Parathyroid adenoma (tissue), 2 donors: ENCODE results near the gene TMEM125.

Experiments
- H2AFZ ChIP-seq: fragments of 300-600 bp; sonication (generic); one replicate; pipeline ENCODE4 v1.7.0; 2017; ENCODE audit warnings: antibody characterized with exemption, mild to moderate bottlenecking
- H3K27ac ChIP-seq: fragments of 300-600 bp; sonication (generic); one replicate; pipeline ENCODE4 v1.7.0; 2017
- H3K27me3 ChIP-seq: fragments of 300-600 bp; sonication (generic); one replicate; pipeline ENCODE4 v1.7.0; 2017; ENCODE audit warnings: low read length; ENCODE audit not compliant: control insufficient read depth, insufficient read depth
- H3K36me3 ChIP-seq: fragments of 300-600 bp; sonication (generic); one replicate; pipeline ENCODE4 v1.7.0; 2017; ENCODE audit warnings: low read length; ENCODE audit not compliant: control insufficient read depth, insufficient read depth
- H3K4me1 ChIP-seq: fragments of 300-600 bp; sonication (generic); one replicate; pipeline ENCODE4 v1.7.0; 2017; ENCODE audit warnings: control low read depth
- H3K4me2 ChIP-seq: fragments of 300-600 bp; sonication (generic); one replicate; pipeline ENCODE4 v1.7.0; 2017; ENCODE audit warnings: low read length
- H3K4me3 ChIP-seq: fragments of 300-600 bp; sonication (generic); one replicate; pipeline ENCODE4 v1.7.0; 2017; ENCODE audit warnings: low read depth, low read length
- H3K79me2 ChIP-seq: fragments of 300-600 bp; sonication (generic); one replicate; pipeline ENCODE4 v1.7.0; 2017; ENCODE audit warnings: control low read depth
- H3K9ac ChIP-seq: fragments of 300-600 bp; sonication (generic); one replicate; pipeline ENCODE4 v1.7.0; 2017; ENCODE audit warnings: mild to moderate bottlenecking
- H3K9me3 ChIP-seq: fragments of 300-600 bp; sonication (generic); one replicate; pipeline ENCODE4 v1.7.0; 2017; ENCODE audit warnings: low read length; ENCODE audit not compliant: control insufficient read depth
- TF ChIP-seq, protein P1 (sequence below): fragments of 300-600 bp; sonication (generic); IDR thresholded peaks from one replicate; pipeline ENCODE4 v1.7.0; 2017; ENCODE audit warnings: antibody characterized with exemption, mild to moderate bottlenecking
- donor health status: primary hyperparathyroidism.

The TMEM125 gene

DNA sequence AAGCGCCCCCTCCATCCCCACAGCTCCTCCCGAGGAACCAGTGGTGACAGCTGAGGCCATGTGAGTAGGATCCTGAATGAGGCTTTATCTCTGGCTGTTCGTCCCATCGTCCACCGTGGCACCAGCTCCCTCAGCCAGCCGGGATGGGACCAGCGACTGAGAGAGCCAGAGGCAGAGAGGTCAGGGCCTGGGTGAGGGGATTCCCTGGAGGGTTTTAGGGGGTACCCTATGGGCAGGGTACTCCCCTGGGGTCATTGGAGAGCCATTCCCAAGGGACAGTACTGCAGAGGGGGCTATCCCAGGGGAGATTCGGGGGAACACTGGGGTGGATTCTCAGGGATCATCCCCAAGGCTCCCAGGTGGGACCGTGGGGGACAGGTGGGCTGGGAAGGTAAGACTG, 2.4 kb downstream of the TMEM125 start:
- Histone ChIP-seq H3K9ac (no peak overlapping the region), H3K4me3 (no peak overlapping the region), H3K36me3 (no peaks in the 10 kb centered on the region), H3K9me3 (no peaks in the 10 kb centered on the region), H3K79me2 (no peaks in the 10 kb centered on the region), H3K4me1 (peaks cover 2% of the 10 kb centered on the region), H3K27ac (no peak overlapping the region), H3K27me3 (no peaks in the 10 kb centered on the region), H3K4me2 (no peak overlapping the region), H2AFZ (no peak overlapping the region)
- TF ChIP-seq, protein P1, sequence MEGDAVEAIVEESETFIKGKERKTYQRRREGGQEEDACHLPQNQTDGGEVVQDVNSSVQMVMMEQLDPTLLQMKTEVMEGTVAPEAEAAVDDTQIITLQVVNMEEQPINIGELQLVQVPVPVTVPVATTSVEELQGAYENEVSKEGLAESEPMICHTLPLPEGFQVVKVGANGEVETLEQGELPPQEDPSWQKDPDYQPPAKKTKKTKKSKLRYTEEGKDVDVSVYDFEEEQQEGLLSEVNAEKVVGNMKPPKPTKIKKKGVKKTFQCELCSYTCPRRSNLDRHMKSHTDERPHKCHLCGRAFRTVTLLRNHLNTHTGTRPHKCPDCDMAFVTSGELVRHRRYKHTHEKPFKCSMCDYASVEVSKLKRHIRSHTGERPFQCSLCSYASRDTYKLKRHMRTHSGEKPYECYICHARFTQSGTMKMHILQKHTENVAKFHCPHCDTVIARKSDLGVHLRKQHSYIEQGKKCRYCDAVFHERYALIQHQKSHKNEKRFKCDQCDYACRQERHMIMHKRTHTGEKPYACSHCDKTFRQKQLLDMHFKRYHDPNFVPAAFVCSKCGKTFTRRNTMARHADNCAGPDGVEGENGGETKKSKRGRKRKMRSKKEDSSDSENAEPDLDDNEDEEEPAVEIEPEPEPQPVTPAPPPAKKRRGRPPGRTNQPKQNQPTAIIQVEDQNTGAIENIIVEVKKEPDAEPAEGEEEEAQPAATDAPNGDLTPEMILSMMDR, result no peak

DNA sequence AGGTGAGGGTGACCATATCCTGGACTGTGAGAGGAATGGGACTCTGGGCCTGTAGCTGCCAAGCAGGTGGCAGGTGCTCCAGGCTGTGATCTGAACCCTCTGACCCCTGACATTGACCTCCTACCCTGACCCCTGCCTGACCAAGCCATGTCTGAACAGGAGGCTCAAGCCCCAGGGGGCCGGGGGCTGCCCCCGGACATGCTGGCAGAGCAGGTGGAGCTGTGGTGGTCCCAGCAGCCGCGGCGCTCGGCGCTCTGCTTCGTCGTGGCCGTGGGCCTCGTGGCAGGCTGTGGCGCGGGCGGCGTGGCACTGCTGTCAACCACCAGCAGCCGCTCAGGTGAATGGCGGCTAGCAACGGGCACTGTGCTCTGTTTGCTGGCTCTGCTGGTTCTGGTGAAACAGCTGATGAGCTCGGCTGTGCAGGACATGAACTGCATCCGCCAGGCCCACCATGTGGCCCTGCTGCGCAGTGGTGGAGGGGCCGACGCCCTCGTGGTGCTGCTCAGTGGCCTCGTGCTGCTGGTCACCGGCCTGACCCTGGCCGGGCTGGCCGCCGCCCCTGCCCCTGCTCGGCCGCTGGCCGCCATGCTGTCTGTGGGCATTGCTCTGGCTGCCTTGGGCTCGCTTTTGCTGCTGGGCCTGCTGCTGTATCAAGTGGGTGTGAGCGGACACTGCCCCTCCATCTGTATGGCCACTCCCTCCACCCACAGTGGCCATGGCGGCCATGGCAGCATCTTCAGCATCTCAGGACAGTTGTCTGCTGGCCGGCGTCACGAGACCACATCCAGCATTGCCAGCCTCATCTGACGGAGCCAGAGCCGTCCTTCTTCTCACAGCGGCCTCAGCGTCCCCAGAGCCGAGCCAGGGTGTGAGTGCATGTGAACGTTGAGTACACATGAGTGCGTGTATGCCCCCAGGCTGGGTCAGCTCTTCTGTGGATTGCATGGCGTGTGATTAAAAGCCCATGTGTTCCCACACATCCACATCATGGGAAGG, 3.1 kb downstream of the TMEM125 start:
- TF ChIP-seq, protein P1, result no peak
- Histone ChIP-seq H3K4me1 (peaks cover 2% of the 10 kb centered on the region), H3K27ac (no peak overlapping the region), H3K4me2 (no peak overlapping the region), H3K36me3 (no peaks in the 10 kb centered on the region), H3K27me3 (no peaks in the 10 kb centered on the region), H3K79me2 (no peaks in the 10 kb centered on the region), H2AFZ (no peak overlapping the region), H3K4me3 (no peak overlapping the region), H3K9me3 (no peaks in the 10 kb centered on the region), H3K9ac (no peak overlapping the region)

DNA sequence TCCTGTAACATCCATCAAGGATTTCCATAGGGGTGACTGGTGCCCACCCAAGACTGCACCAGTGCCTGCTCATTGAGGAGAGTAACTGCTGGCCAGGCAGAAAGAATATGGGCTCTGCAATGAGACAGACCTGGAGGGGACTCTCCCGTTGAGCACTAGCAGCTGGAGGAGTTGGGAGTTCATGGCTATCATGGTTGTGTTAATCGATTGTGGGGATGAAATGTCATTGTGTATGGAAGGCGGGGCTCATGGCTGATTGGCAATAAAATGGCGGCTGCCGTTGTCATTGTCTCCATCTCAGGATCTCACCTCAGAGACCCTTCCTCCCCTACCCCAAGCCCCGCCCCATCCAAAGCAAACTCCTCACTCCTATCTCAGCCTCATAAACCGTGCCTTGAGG, 3.9 kb downstream of the TMEM125 start:
- Histone ChIP-seq H3K4me2 (no peak overlapping the region), H3K4me3 (no peak overlapping the region), H3K36me3 (no peaks in the 10 kb centered on the region), H3K27me3 (no peaks in the 10 kb centered on the region), H3K9me3 (no peaks in the 10 kb centered on the region), H2AFZ (no peak overlapping the region), H3K79me2 (no peaks in the 10 kb centered on the region), H3K9ac (no peak overlapping the region), H3K4me1 (peaks cover 2% of the 10 kb centered on the region), H3K27ac (no peak overlapping the region)
- TF ChIP-seq, protein P1, result no peak

- TF ChIP-seq, protein P1, result no peak
- H3K4me3 ChIP-seq, result no peak overlapping the region
- H3K36me3 ChIP-seq, result no peaks in the 10 kb centered on the region
- H3K79me2 ChIP-seq, result no peaks in the 10 kb centered on the region
- no peaks in the 10 kb centered on the region for H3K9me3 ChIP-seq
- H3K4me2 ChIP-seq, result no peak overlapping the region
- H3K4me1 ChIP-seq, result peaks cover 2% of the 10 kb centered on the region
- no peak overlapping the region for H2AFZ ChIP-seq
- H3K9ac ChIP-seq, result no peak overlapping the region
- H3K27me3 ChIP-seq, result no peaks in the 10 kb centered on the region
- no peak overlapping the region for H3K27ac ChIP-seq
Observed at GRCh38 chr1:43274125-43274803, 4.5 kb downstream of the TMEM125 start.
